GM12864 (cell line): ENCODE results near the gene JPT2.

Experiments
- DNase-seq: peaks from one replicate; pipeline ENCODE4 v3.0.0-alpha.2; 2011; ENCODE audit warnings: low read depth
- H3K4me3 ChIP-seq: 2 replicates; pipeline ENCODE4 v1.5.1; 2011; ENCODE audit warnings: mild to moderate bottlenecking, low read depth, low read length, control low read depth
- CTCF ChIP-seq: IDR thresholded peaks from 2 replicates; pipeline ENCODE4 v1.5.1; 2011; ENCODE audit warnings: low read depth, mild to moderate bottlenecking, moderate library complexity, low read length, control low read depth, inconsistent platforms; ENCODE audit errors: missing control alignments

JPT2 gene

GRCh38 chr16:1740781-1741490 lies 62.9 kb downstream of the JPT2 start:
- no peak overlapping the region for H3K4me3 ChIP-seq
- TF ChIP-seq CTCF = no peak
- no peak for DNase-seq

- DNase-seq = no peak
- no peak overlapping the region for H3K4me3 ChIP-seq
- no peak for TF ChIP-seq CTCF
These were observed 63.6 kb downstream of the JPT2 start for GRCh38 chr16:1741553-1742165.

- H3K4me3 ChIP-seq = no peak overlapping the region
- DNase-seq = no peak
- no peak for TF ChIP-seq CTCF
These were observed 65.6 kb downstream of the JPT2 start for GRCh38 chr16:1743376-1744337.

GRCh38 chr16:1744338-1744840 lies 66.3 kb downstream of the JPT2 start:
- TF ChIP-seq CTCF = no peak
- H3K4me3 ChIP-seq = no peak overlapping the region
- no peak for DNase-seq

GRCh38 chr16:1745181-1745899 lies 67.3 kb downstream of the JPT2 start:
- TF ChIP-seq CTCF = no peak
- no peak overlapping the region for H3K4me3 ChIP-seq
- no peak for DNase-seq

- TF ChIP-seq CTCF = no peak
- H3K4me3 ChIP-seq = no peak overlapping the region
- no peak for DNase-seq
These were observed 68.0 kb downstream of the JPT2 start for GRCh38 chr16:1745900-1746692.
